Measurements from ENCODE around the gene ALDOA.

Gene ALDOA

DNA sequence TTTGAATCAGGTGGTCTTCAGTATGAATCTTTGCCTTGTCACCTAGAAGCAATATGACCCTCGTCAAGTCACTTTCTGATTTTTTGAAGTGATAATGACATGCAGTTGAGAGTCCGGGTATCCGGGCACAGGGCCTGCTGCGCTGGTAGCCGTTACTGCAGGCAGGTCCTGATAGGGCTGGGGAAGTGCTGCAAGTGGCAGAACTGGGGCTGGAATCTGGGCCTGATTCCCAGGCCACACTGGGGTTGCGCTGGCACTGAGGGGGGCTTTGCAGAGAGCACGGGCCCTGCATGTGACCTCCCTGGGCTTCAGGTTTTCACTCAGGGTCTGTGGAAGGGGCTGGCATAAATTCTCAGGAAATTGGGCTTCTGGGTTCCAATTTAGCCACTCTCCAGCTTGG, 13.2 kb downstream of the ALDOA start:
- no peak for DNase-seq (ENCODE audit: low read depth in 2 of 2)
- no peak overlapping the region for H3K4me3 ChIP-seq (replicated peaks in 1 of 2; ENCODE audit: low read depth in 2 of 2, low read length in 2 of 2)
- TF ChIP-seq, protein P1, sequence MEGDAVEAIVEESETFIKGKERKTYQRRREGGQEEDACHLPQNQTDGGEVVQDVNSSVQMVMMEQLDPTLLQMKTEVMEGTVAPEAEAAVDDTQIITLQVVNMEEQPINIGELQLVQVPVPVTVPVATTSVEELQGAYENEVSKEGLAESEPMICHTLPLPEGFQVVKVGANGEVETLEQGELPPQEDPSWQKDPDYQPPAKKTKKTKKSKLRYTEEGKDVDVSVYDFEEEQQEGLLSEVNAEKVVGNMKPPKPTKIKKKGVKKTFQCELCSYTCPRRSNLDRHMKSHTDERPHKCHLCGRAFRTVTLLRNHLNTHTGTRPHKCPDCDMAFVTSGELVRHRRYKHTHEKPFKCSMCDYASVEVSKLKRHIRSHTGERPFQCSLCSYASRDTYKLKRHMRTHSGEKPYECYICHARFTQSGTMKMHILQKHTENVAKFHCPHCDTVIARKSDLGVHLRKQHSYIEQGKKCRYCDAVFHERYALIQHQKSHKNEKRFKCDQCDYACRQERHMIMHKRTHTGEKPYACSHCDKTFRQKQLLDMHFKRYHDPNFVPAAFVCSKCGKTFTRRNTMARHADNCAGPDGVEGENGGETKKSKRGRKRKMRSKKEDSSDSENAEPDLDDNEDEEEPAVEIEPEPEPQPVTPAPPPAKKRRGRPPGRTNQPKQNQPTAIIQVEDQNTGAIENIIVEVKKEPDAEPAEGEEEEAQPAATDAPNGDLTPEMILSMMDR (IDR thresholded peaks at IDR 0.05; ENCODE audit: low read depth, low read length): no peak

DNA sequence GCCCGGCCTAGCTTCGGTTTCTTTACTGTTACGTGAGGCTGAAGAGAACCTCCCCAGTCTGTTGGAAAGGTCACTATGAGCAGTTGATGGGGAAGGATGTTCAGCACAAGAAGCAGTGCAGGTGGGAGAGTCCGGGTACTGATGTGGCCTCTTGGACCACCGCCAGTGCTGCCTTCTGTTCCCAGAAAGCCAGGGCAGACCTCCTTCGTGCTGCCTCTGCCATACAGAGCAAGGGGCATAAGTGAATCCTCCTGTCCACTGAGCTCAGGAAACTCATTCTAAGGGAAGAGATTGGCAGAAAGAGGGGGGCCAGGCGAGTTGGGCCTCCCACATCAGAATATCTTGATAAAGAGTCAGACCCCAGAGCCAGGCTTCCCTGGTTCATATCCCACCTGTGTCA, 13.9 kb downstream of the ALDOA start:
- TF ChIP-seq, protein P1 (IDR thresholded peaks at IDR 0.05; ENCODE audit: low read depth, low read length): no peak
- no peak overlapping the region for H3K4me3 ChIP-seq (replicated peaks in 1 of 2; ENCODE audit: low read depth in 2 of 2, low read length in 2 of 2)
- no peak for DNase-seq (ENCODE audit: low read depth in 2 of 2)

DNA sequence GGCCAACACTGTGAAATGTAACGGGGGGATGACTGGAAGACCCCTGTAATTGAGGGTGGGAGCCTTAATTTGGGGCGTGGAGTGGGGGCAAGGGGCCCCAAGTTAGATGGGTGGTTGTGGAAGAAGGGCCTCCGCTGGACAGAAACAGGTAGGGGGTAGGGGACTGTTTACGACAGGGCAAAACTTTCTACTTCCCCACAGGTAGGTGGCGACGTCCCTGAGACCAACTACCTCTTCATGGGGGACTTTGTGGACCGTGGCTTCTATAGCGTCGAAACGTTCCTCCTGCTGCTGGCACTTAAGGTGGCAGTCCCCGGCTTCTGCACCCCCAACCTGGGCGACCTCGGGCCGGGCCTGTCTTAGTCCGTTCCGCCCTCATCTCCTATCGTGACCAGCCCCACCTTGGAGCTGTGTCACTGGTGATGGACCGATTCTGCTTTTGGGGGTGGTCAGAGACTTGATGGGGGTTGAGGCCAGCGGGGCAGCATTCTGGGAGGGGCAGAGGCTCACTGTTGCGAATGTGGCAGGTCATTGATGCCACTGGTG, 17.1 kb downstream of the ALDOA start:
- DNase-seq (ENCODE audit: low read depth in 2 of 2): no peak
- H3K4me3 ChIP-seq (replicated peaks in 1 of 2; ENCODE audit: low read depth in 2 of 2, low read length in 2 of 2): no peak overlapping the region
- TF ChIP-seq, protein P1 (IDR thresholded peaks at IDR 0.05; ENCODE audit: low read depth, low read length): peak; percentile 7

DNA sequence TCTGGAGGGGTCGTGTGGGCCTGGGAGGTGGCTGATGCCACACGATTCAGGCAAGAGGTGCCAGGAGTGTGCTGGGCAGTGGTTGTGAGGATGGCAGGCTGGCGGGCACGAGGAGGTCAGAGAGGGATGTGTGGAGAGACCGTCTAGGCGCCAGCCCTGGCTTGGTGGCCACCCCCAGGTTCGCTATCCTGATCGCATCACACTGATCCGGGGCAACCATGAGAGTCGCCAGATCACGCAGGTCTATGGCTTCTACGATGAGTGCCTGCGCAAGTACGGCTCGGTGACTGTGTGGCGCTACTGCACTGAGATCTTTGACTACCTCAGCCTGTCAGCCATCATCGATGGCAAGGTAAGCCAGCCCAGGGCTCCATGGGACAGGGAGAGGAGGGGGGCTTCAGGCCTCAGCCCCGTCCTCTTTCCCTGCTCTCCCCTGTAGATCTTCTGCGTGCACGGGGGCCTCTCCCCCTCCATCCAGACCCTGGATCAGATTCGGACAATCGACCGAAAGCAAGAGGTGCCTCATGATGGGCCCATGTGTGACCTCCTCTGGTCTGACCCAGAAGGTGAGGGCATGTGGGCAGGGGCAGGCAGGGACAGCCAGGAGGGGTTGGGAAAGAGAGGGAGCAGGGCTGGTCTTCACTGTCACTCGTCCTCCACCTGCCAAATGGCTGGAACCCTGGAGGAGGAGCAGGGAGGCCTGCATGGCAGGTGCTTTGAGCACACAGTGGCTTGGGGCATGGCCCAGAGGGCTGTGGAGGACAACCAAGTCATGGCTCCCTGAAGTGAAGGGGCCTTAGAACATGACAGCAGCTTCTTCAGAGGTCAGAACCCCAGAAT, 17.9 kb downstream of the ALDOA start:
- no peak overlapping the region for H3K4me3 ChIP-seq (replicated peaks in 1 of 2; ENCODE audit: low read depth in 2 of 2, low read length in 2 of 2)
- no peak for DNase-seq (ENCODE audit: low read depth in 2 of 2)
- TF ChIP-seq, protein P1 (IDR thresholded peaks at IDR 0.05; ENCODE audit: low read depth, low read length): no peak

DNA sequence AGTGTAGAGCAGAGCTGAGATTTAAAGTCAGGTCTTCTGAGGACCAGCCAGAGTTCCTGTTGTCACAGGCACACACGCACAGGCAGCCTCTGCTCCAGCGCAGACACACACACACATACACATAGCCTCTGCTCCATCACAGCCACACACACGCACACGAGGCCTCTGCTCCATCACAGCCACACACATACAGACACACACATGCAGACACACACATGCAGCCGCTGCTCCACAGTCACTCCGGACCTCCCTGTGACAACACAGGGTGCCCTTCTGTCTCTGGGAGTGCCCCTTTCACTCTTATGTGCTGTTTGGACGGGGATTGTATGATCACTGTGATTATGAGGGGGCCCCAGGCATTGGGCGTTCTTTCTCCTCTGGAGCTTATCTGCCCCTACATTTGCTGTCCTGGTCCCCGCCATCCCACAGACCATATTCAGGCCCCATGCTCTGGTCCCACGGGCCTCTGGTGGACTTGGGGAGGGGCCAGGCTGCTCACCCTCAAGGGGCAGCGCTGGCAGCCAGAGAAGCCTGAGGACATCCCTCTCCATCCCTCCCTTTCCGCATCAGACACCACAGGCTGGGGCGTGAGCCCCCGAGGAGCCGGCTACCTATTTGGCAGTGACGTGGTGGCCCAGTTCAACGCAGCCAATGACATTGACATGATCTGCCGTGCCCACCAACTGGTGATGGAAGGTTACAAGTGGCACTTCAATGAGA, 18.7 kb downstream of the ALDOA start:
- no peak overlapping the region for H3K4me3 ChIP-seq (replicated peaks in 1 of 2; ENCODE audit: low read depth in 2 of 2, low read length in 2 of 2)
- no peak for DNase-seq (ENCODE audit: low read depth in 2 of 2)
- TF ChIP-seq, protein P1 (IDR thresholded peaks at IDR 0.05; ENCODE audit: low read depth, low read length): no peak

DNA sequence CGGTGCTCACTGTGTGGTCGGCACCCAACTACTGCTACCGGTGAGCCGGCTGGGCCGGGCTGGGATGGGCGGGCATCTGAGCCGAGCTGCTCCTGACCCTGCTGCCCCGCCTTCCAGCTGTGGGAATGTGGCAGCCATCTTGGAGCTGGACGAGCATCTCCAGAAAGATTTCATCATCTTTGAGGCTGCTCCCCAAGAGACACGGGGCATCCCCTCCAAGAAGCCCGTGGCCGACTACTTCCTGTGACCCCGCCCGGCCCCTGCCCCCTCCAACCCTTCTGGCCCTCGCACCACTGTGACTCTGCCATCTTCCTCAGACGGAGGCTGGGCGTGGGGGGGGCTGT, 19.2 kb downstream of the ALDOA start:
- TF ChIP-seq, protein P1 (IDR thresholded peaks at IDR 0.05; ENCODE audit: low read depth, low read length): no peak
- no peak overlapping the region for H3K4me3 ChIP-seq (replicated peaks in 1 of 2; ENCODE audit: low read depth in 2 of 2, low read length in 2 of 2)
- DNase-seq (ENCODE audit: low read depth in 2 of 2): peak in 1 of 2 donors; percentile 43
